T-helper 2 cell treated with Interferon-gamma antibody and Interleukin-4, amounts not matched to agents 100 ng/mL and 5 ng/mL, for 36 hours (primary cell): ENCODE data around the gene SLC2A4RG. TPM values are rescaled to one million over a fixed set of nuclear protein-coding genes. Genes with fewer than 3 reads are reported as not detected.

Experiments
- intact Hi-C: fragments of 100-400 bp; cut with micrococcal nuclease; formaldehyde crosslinking; loops from one replicate; pipeline ENCODE4 v1.15.1; 2023
- total RNA-seq: library from RNA; stranded (reverse); gene quantifications from 2 replicates; pipeline ENCODE4 v1.2.3, GENCODE V29; 2022

The SLC2A4RG gene
- total RNA-seq, 1 donor from 2014 or later = 113 TPM

- intact Hi-C loops = no loop called here
Observed at GRCh38 chr20:63699466-63700198, 39.9 kb upstream of the SLC2A4RG start.

GRCh38 chr20:63700199-63701050 is 39.2 kb upstream of the SLC2A4RG start:
- intact Hi-C loops = no loop called here

- intact Hi-C loops = no loop called here
Observed at GRCh38 chr20:63701051-63701328, 38.6 kb upstream of the SLC2A4RG start.

- intact Hi-C loops = no loop called here
Observed at GRCh38 chr20:63701329-63702035, 38.1 kb upstream of the SLC2A4RG start.

- intact Hi-C loops = no loop called here
Observed at GRCh38 chr20:63702036-63702665, 37.4 kb upstream of the SLC2A4RG start.

GRCh38 chr20:63702751-63703470 is 36.7 kb upstream of the SLC2A4RG start:
- intact Hi-C loops = no loop called here

- intact Hi-C loops = no loop called here
Observed at GRCh38 chr20:63703471-63703975, 36.1 kb upstream of the SLC2A4RG start.

GRCh38 chr20:63703976-63704748 is 35.4 kb upstream of the SLC2A4RG start:
- intact Hi-C loops = no loop called here

- intact Hi-C loops = loop anchor here (5.0 kb wide), 1 partner anchor 167 kb away; the partner anchor contains the start of gene PTK6
Observed at GRCh38 chr20:63704749-63705117, 34.8 kb upstream of the SLC2A4RG start.

GRCh38 chr20:63705232-63706026 is 34.1 kb upstream of the SLC2A4RG start:
- intact Hi-C loops = loop anchor here (2.0 to 5.0 kb wide), 3 partner anchors 31 to 168 kb away; partner anchors contain the start of genes LIME1 and PTK6

- intact Hi-C loops = loop anchor here (2.0 to 5.0 kb wide), 3 partner anchors 31 to 169 kb away; partner anchors contain the start of genes LIME1 and PTK6
Observed at GRCh38 chr20:63706027-63706695, 33.4 kb upstream of the SLC2A4RG start.

GRCh38 chr20:63706852-63707557 is 32.6 kb upstream of the SLC2A4RG start:
- intact Hi-C loops = loop anchor here (1.0 to 5.0 kb wide), 5 partner anchors 30 to 170 kb away; partner anchors contain the start of genes LIME1, PTK6 and RTEL1

GRCh38 chr20:63707558-63708300 is 31.8 kb upstream of the SLC2A4RG start, which contains the start of the genes ARFRP1 and ZGPAT:
Gene ARFRP1, minus strand, starts transcription at chr20:63707976. Its CDS starts 885 bp downstream, at chr20:63707091.
Gene ZGPAT, plus strand, starts transcription at chr20:63708039. Its CDS starts 542 bp downstream, at chr20:63708581.
- intact Hi-C loops = loop anchor here (1.0 to 5.0 kb wide), 5 partner anchors 29 to 170 kb away; partner anchors contain the start of genes LIME1, PTK6 and RTEL1

GRCh38 chr20:63708301-63709148 is 31.1 kb upstream of the SLC2A4RG start:
- intact Hi-C loops = loop anchor here (5.0 kb wide), 1 partner anchor 171 kb away; the partner anchor contains the start of gene PTK6

GRCh38 chr20:63709149-63709527 is 30.4 kb upstream of the SLC2A4RG start:
- intact Hi-C loops = loop anchor here (5.0 kb wide), 1 partner anchor 172 kb away; the partner anchor contains the start of gene PTK6
